Ovary (tissue), 9 donors: ENCODE results near the gene TRAF3IP1. TPM values are rescaled to one million over a fixed set of nuclear protein-coding genes. Genes with fewer than 3 reads are reported as not detected.

ENCODE experiments used
- DNase-seq, 5 donors: peaks; one replicate each; pipeline ENCODE4 v3.0.0-alpha.2; 2019 to 2020
- H3K27ac ChIP-seq, 2 donors: fragments of 200-600 bp; one replicate each; pipeline versions ENCODE4 v1.5.1 to v1.8.0; 2019 to 2022
- H3K27me3 ChIP-seq: fragments of 200-600 bp; one replicate; pipeline ENCODE4 v1.8.0; 2022
- H3K36me3 ChIP-seq: fragments of 200-600 bp; sonication (generic); one replicate; pipeline ENCODE4 v1.5.1; 2019
- H3K4me1 ChIP-seq: one replicate; pipeline ENCODE4 v1.8.1; 2013; ENCODE audit warnings: mild to moderate bottlenecking, moderate library complexity; ENCODE audit not compliant: insufficient read depth
- H3K4me3 ChIP-seq: fragments of 200-600 bp; sonication (generic); one replicate; pipeline ENCODE4 v1.5.1; 2017
- H3K9me3 ChIP-seq, 2 donors: fragments of 200-600 bp in 1 of 2; sonication (generic) in 1 of 2; one replicate each; pipeline versions ENCODE4 v1.5.1 to v1.8.1; 2013 to 2019; ENCODE audit warnings: mild to moderate bottlenecking in 1 of 2, moderate library complexity in 1 of 2
- EP300 ChIP-seq: sonication (generic); formaldehyde crosslinking; IDR thresholded peaks from one replicate; pipeline ENCODE4 v1.6.1; 2017; ENCODE audit warnings: antibody characterized with exemption
- POLR2A ChIP-seq: fragments of 450-650 bp; IDR thresholded peaks from one replicate; pipeline ENCODE4 v1.6.1; 2017; ENCODE audit warnings: antibody characterized with exemption, mild to moderate bottlenecking, moderate library complexity
- WGBS, 3 donors: extraction: QIAGEN DNeasy Blood & Tissue Kit in 1 of 3; methylation state at CpG; one replicate each; pipeline versions ENCODE4 v1.1.5 to v1.1.7; 2013 to 2017; 5-methylcytosine and 5-hydroxymethylcytosine counted together
- intact Hi-C, 4 donors: fragments of 100-400 bp; cut with DNase I; formaldehyde crosslinking; loops; one replicate each; pipeline versions ENCODE4 v1.11.0 to v1.15.1; 2022 to 2023
- polyA plus RNA-seq, 2 donors: library from polyadenylated mRNA; stranded (reverse); fragments of 200-250 nt in 1 of 2; fragments of 350-450 nt in 1 of 2; fragmentation: Illumina TruSeq in 1 of 2; extraction: RNeasy Lipid Tissue Mini Kit (QIAGEN cat#74804) in 1 of 2; gene quantifications; one replicate each; pipeline ENCODE4 v1.2.3, GENCODE V29; 2013 to 2014
- total RNA-seq, 7 donors: library from RNA; depleted of rRNA in 2 of 7; stranded (reverse); fragments of >200 nt in 2 of 7; fragmentation: NEBNext Ultra II Directional in 3 of 7; extraction: Animal tissue kit (Norgen Biotek cat#: 25700) in 3 of 7; gene quantifications; one replicate each; pipeline versions ENCODE4 v1.1.0 to v1.2.4, GENCODE V29; 2016 to 2023
- TF ChIP-seq, protein P1 (sequence below), 3 donors: fragments of 450-650 bp in 2 of 3; fragments of 200-600 bp in 1 of 3; IDR thresholded peaks; one replicate each; pipeline versions ENCODE4 v1.5.1 to v1.8.0; 2016 to 2022; ENCODE audit warnings: antibody characterized with exemption in 3 of 3, mild to moderate bottlenecking in 1 of 3
- donor health status: DM: no; HTN: no; CAD: no; lungs with moderate emphysema.
- donor health status: DM: no; HTN: no; CAD: no.
- donor health status: Bipolar disorder and iron deficiency.
- donor health status: DM: yes; HTN: yes; CAD: no.
- donor health status: DM: no; HTN: no; CAD: no.
- donor health status: DM: yes; HTN: yes; CAD: no.

The TRAF3IP1 gene
- total and polyA plus RNA-seq, 9 donors, result 7.0 to 29.2 (median 19.1) TPM

- Histone ChIP-seq H3K27me3 (no peaks in the 10 kb centered on the region), H3K9me3 (no peaks in the 10 kb centered on the region), H3K4me3 (no peak overlapping the region), H3K27ac (no peak overlapping the region), H3K36me3 (no peaks in the 10 kb centered on the region), H3K4me1 (no peaks in the 10 kb centered on the region)
- intact Hi-C loops, result no loop called here
- TF ChIP-seq POLR2A (no peak), EP300 (no peak)
- TF ChIP-seq, protein P1, sequence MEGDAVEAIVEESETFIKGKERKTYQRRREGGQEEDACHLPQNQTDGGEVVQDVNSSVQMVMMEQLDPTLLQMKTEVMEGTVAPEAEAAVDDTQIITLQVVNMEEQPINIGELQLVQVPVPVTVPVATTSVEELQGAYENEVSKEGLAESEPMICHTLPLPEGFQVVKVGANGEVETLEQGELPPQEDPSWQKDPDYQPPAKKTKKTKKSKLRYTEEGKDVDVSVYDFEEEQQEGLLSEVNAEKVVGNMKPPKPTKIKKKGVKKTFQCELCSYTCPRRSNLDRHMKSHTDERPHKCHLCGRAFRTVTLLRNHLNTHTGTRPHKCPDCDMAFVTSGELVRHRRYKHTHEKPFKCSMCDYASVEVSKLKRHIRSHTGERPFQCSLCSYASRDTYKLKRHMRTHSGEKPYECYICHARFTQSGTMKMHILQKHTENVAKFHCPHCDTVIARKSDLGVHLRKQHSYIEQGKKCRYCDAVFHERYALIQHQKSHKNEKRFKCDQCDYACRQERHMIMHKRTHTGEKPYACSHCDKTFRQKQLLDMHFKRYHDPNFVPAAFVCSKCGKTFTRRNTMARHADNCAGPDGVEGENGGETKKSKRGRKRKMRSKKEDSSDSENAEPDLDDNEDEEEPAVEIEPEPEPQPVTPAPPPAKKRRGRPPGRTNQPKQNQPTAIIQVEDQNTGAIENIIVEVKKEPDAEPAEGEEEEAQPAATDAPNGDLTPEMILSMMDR (IDR thresholded peaks at IDR 0.05), result no peak
- 87 to 89% (median 88%) methylated on average over 9 of the region's 9 CpGs for WGBS, 3 donors
- DNase-seq, result peak in 1 of 5 donors; percentile 14
These were observed 17.6 kb upstream of the TRAF3IP1 start for GRCh38 chr2:238302751-238303150.

DNA sequence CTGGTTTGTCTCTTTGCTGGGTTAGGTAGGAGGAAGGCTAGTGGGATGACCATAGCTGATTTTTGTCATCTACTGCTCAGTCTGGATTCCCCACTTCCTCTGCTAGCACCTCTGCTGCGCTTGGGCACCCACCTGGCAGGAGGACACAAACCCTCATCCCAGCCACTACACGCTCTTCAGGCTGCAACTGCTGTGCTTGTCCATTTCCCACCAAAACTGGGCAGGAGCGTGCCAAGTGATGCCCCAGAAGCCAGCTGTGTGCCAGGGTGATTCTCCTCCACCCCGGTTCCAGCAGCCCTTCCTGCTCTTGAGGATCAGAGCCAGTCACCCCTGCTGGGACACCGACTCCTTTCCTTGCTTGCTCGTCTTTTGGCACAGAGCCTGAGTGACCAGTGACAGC lies 16.2 kb upstream of the TRAF3IP1 start:
- DNase-seq, result peak in 1 of 5 donors; percentile 19
- H3K4me3 ChIP-seq, result no peak overlapping the region
- intact Hi-C loops, result no loop called here
- WGBS, 3 donors, result 85 to 92% (median 89%) methylated on average over 6 of the region's 6 CpGs
- no peak overlapping the region for H3K27ac ChIP-seq
- H3K27me3 ChIP-seq, result no peaks in the 10 kb centered on the region
- H3K4me1 ChIP-seq, result no peaks in the 10 kb centered on the region
- H3K9me3 ChIP-seq, result no peaks in the 10 kb centered on the region
- H3K36me3 ChIP-seq, result no peaks in the 10 kb centered on the region
- TF ChIP-seq, protein P1 (IDR thresholded peaks at IDR 0.05), result no peak
- TF ChIP-seq POLR2A (no peak), EP300 (no peak)

- Histone ChIP-seq H3K9me3 (no peaks in the 10 kb centered on the region), H3K27ac (no peak overlapping the region), H3K4me1 (no peaks in the 10 kb centered on the region), H3K27me3 (no peaks in the 10 kb centered on the region), H3K36me3 (no peaks in the 10 kb centered on the region), H3K4me3 (no peak overlapping the region)
- TF ChIP-seq POLR2A (no peak), EP300 (no peak)
- TF ChIP-seq, protein P1 (IDR thresholded peaks at IDR 0.05), result no peak
- intact Hi-C loops, result no loop called here
- WGBS, 3 donors, result 82 to 84% (median 84%) methylated on average over 12 of the region's 12 CpGs
- no peak for DNase-seq
These were observed 15.0 kb upstream of the TRAF3IP1 start for GRCh38 chr2:238305092-238305862.

- no peak overlapping the region for H3K27ac ChIP-seq
- no peaks in the 10 kb centered on the region for H3K9me3 ChIP-seq
- no peaks in the 10 kb centered on the region for H3K4me1 ChIP-seq
- H3K36me3 ChIP-seq, result no peaks in the 10 kb centered on the region
- no peak overlapping the region for H3K4me3 ChIP-seq
- no peak for TF ChIP-seq EP300
- TF ChIP-seq, protein P1 (IDR thresholded peaks at IDR 0.05), result no peak
- TF ChIP-seq POLR2A, result no peak
- WGBS, 3 donors, result 84 to 86% (median 85%) methylated on average over 11 of the region's 11 CpGs
- no peaks in the 10 kb centered on the region for H3K27me3 ChIP-seq
- DNase-seq, result no peak
- intact Hi-C loops, result no loop called here
These were observed 14.2 kb upstream of the TRAF3IP1 start for GRCh38 chr2:238305965-238306671.
